ENCODE data around the gene GRID1.

- no peak for TF ChIP-seq CTCF (IDR thresholded peaks at IDR 0.05)
- TF ChIP-seq POLR2A (IDR thresholded peaks at IDR 0.05) = no peak
Measured at GRCh38 chr10:86225103-86225782, 141.4 kb downstream of the GRID1 start.
